DMS53 (cell line): ENCODE measurements around the gene DNAJC3.
"Not testable (repeated sequence)": the region's sequence is repeated elsewhere in the genome, so short reads cannot be mapped to it uniquely, and the experiment has no call there.

Experiments
- DNase-seq: peaks from one replicate; lab custom pipeline; 2025; lab: John Stamatoyannopoulos, UW

Gene DNAJC3

GRCh38 chr13:95781016-95781415 is 104.1 kb downstream of the DNAJC3 start:
- DNase-seq, result no peak

- DNase-seq, result not testable (repeated sequence)
These were observed 105.0 kb downstream of the DNAJC3 start for GRCh38 chr13:95781940-95782339.

- DNase-seq, result no peak
These were observed 106.8 kb downstream of the DNAJC3 start for GRCh38 chr13:95783747-95784146.

GRCh38 chr13:95784161-95784899 is 107.4 kb downstream of the DNAJC3 start:
- no peak for DNase-seq

- DNase-seq, result no peak
These were observed 108.0 kb downstream of the DNAJC3 start for GRCh38 chr13:95784900-95785290.

GRCh38 chr13:95787356-95788099 is 110.6 kb downstream of the DNAJC3 start:
- no peak for DNase-seq

- no peak for DNase-seq
These were observed 111.1 kb downstream of the DNAJC3 start for GRCh38 chr13:95788100-95788463.

GRCh38 chr13:95789315-95789714 is 112.4 kb downstream of the DNAJC3 start:
- not testable (repeated sequence) for DNase-seq

GRCh38 chr13:95791084-95791722 is 114.3 kb downstream of the DNAJC3 start:
- no peak for DNase-seq

GRCh38 chr13:95793018-95793555 is 116.1 kb downstream of the DNAJC3 start:
- no peak for DNase-seq

- DNase-seq, result no peak
These were observed 116.8 kb downstream of the DNAJC3 start for GRCh38 chr13:95793781-95794180.

GRCh38 chr13:95797016-95797415 is 120.1 kb downstream of the DNAJC3 start:
- DNase-seq, result no peak

- DNase-seq, result no peak
These were observed 123.5 kb downstream of the DNAJC3 start for GRCh38 chr13:95800436-95800835.

- DNase-seq, result no peak
These were observed 124.9 kb downstream of the DNAJC3 start for GRCh38 chr13:95801825-95802224.

- DNase-seq, result no peak
These were observed 129.0 kb downstream of the DNAJC3 start for GRCh38 chr13:95805921-95806320.

GRCh38 chr13:95809429-95809828 is 132.5 kb downstream of the DNAJC3 start:
- DNase-seq, result no peak

GRCh38 chr13:95813139-95813538 is 136.2 kb downstream of the DNAJC3 start:
- DNase-seq, result no peak

GRCh38 chr13:95814495-95814894 is 137.6 kb downstream of the DNAJC3 start:
- DNase-seq, result no peak

- DNase-seq, result no peak
These were observed 145.4 kb downstream of the DNAJC3 start for GRCh38 chr13:95822303-95822702.

GRCh38 chr13:95833126-95833525 is 156.2 kb downstream of the DNAJC3 start:
- no peak for DNase-seq

GRCh38 chr13:95833719-95834118 is 156.8 kb downstream of the DNAJC3 start:
- DNase-seq, result no peak

- peak; percentile 31 for DNase-seq
These were observed 157.3 kb downstream of the DNAJC3 start for GRCh38 chr13:95834134-95834765.
